Tibial artery (tissue), 4 donors: Measurements from ENCODE around the gene KCNC3.
A peak's percentile ranks its signal among the peaks of the same experiment; 100 is the strongest.

ENCODE experiments used
- DNase-seq, 2 donors: peaks; one replicate each; pipeline ENCODE4 v3.0.0-alpha.2; 2019
- H3K27ac ChIP-seq, 2 donors: fragments of 200-600 bp; sonication (generic) in 1 of 2; 1 replicate in 1 of 2; 2 replicates in 1 of 2; pipeline ENCODE4 v1.5.1; 2018 to 2019; ENCODE audit warnings: mild to moderate bottlenecking in 1 of 2
- H3K27me3 ChIP-seq, 2 donors: fragments of 200-600 bp; sonication (generic) in 1 of 2; one replicate each; pipeline versions ENCODE4 v1.5.1 to v1.6.0; 2016 to 2019
- H3K36me3 ChIP-seq, 3 donors: fragments of 200-600 bp; sonication (generic) in 2 of 3; one replicate each; pipeline ENCODE4 v1.5.1; 2016 to 2019; ENCODE audit warnings: mild to moderate bottlenecking in 2 of 3
- H3K4me1 ChIP-seq, 4 donors: fragments of 200-600 bp; sonication (generic) in 2 of 4; 1 replicate in 3 of 4; 2 replicates in 1 of 4; pipeline ENCODE4 v1.5.1; 2016 to 2019
- H3K4me3 ChIP-seq, 2 donors: fragments of 200-600 bp; sonication (generic) in 1 of 2; 1 replicate in 1 of 2; 2 replicates in 1 of 2; pipeline ENCODE4 v1.5.1; 2018 to 2019; ENCODE audit warnings: mild to moderate bottlenecking in 2 of 2
- H3K9me3 ChIP-seq, 3 donors: fragments of 200-600 bp; sonication (generic) in 1 of 3; one replicate each; pipeline ENCODE4 v1.5.1; 2016 to 2019
- intact Hi-C: fragments of 100-400 bp; cut with DNase I; formaldehyde crosslinking; loops from one replicate; pipeline ENCODE4 v1.15.0; 2023; ENCODE audit warnings: low total_unique reads
- TF ChIP-seq, protein P1 (sequence below), 2 experiments: fragments of 200-600 bp in 1 of 2; fragments of 450-650 bp in 1 of 2; IDR thresholded peaks; one replicate each; pipeline ENCODE4 v1.5.1; 2017 to 2019; ENCODE audit warnings: antibody characterized with exemption in 2 of 2, mild to moderate bottlenecking in 1 of 2, moderate library complexity in 1 of 2

KCNC3 gene

DNA sequence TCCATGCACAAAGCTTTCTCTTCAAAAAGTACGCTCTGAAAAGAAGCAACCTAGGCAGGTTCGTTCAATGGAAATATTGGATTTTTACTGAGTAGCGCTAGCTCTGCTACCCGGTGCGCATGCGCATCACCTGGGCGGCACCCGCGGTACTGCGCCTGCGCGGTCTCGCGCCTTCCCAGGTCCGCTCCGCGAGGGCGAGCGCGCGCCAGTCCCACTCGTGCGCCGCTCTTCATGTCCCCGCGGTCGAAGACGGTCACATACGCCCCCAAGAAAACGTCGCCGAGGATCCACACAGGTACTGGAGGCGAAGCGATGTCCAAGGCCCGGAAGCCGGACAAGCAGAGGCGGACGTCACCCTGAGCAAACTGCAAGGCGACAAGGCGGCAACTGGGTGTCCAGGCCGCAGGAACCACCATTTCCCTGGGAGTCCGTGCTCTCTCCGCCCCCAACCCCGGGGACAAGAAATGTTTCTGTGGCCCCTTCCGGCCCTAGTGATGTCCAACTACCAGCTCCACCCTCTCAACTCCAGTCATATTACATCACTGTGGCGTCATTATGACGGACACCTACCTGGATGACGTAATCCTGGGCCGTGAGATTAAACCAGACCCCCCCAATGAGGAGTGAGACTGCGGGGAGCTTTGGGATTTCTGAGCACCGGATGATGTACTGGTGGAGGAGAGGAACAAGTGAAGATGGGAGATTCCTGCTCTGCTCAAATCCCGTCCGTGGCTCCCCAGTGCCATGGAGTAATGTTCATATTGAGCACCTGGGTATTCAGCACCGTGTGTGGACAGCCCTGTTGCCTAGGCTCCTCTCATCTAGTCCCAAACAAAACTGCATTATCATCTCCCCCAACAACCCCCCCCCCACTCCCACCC lies 4.8 kb upstream of the KCNC3 start:
- intact Hi-C loops = no loop called here
- DNase-seq = peak in 1 of 2 donors; percentile 33
- TF ChIP-seq, protein P1, sequence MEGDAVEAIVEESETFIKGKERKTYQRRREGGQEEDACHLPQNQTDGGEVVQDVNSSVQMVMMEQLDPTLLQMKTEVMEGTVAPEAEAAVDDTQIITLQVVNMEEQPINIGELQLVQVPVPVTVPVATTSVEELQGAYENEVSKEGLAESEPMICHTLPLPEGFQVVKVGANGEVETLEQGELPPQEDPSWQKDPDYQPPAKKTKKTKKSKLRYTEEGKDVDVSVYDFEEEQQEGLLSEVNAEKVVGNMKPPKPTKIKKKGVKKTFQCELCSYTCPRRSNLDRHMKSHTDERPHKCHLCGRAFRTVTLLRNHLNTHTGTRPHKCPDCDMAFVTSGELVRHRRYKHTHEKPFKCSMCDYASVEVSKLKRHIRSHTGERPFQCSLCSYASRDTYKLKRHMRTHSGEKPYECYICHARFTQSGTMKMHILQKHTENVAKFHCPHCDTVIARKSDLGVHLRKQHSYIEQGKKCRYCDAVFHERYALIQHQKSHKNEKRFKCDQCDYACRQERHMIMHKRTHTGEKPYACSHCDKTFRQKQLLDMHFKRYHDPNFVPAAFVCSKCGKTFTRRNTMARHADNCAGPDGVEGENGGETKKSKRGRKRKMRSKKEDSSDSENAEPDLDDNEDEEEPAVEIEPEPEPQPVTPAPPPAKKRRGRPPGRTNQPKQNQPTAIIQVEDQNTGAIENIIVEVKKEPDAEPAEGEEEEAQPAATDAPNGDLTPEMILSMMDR (IDR thresholded peaks at IDR 0.05) = no peak
- Histone ChIP-seq H3K4me1 (peaks cover 0 to 36% (median 25%) of the 10 kb centered on the region in 4 donors), H3K27ac (peak overlapping the region in 1 of 2 donors; percentile 43), H3K27me3 (peaks cover 7 to 63% of the 10 kb centered on the region in 2 donors), H3K36me3 (no peaks in the 10 kb centered on the region), H3K9me3 (no peaks in the 10 kb centered on the region), H3K4me3 (peak overlapping the region; percentile 30 to 54)

DNA sequence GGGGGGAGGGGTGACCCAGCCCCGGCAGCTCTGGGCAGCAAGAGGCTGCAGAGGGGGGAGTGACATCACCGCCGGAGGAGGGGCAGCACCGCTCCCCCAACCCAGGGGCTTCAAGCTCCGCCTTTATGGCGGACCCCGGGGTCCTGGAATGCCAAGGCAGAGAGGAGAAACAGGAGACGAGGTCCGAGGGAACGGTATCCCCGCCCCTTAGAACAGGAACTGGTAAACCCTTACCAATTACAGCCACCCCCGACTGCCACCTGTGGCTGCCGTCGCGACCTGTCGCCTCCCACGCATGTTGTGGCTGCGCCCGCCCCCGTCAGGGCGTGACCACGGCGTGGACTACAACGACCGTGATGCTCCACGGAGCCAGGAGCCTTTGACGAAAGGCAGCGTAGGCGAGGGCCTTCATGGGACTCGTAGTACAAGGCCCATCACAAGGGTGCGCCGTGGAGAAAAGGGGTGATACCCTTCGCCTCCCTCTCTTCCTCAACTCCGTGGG lies 4.1 kb upstream of the KCNC3 start:
- TF ChIP-seq, protein P1 (IDR thresholded peaks at IDR 0.05) = no peak
- no peaks in the 10 kb centered on the region for H3K36me3 ChIP-seq
- intact Hi-C loops = no loop called here
- peaks cover 7 to 67% of the 10 kb centered on the region in 2 donors for H3K27me3 ChIP-seq
- no peak overlapping the region for H3K27ac ChIP-seq
- peaks cover 0 to 37% (median 27%) of the 10 kb centered on the region in 4 donors for H3K4me1 ChIP-seq
- peak; percentile 73 to 84 for DNase-seq
- peak overlapping the region; percentile 30 to 54 for H3K4me3 ChIP-seq
- H3K9me3 ChIP-seq = no peaks in the 10 kb centered on the region

- intact Hi-C loops = no loop called here
- Histone ChIP-seq H3K4me1 (peaks cover 0 to 37% (median 27%) of the 10 kb centered on the region in 4 donors), H3K36me3 (no peaks in the 10 kb centered on the region), H3K27ac (no peak overlapping the region), H3K27me3 (peaks cover 7 to 75% of the 10 kb centered on the region in 2 donors), H3K9me3 (no peaks in the 10 kb centered on the region), H3K4me3 (peak overlapping the region; percentile 30 to 54)
- DNase-seq = no peak
- TF ChIP-seq, protein P1 (IDR thresholded peaks at IDR 0.05) = no peak
These were observed 3.3 kb upstream of the KCNC3 start for GRCh38 chr19:50332244-50333038.

GRCh38 chr19:50331994-50332243 lies 2.7 kb upstream of the KCNC3 start:
- intact Hi-C loops = no loop called here
- peaks cover 0 to 37% (median 27%) of the 10 kb centered on the region in 4 donors for H3K4me1 ChIP-seq
- no peak overlapping the region for H3K4me3 ChIP-seq
- TF ChIP-seq, protein P1 (IDR thresholded peaks at IDR 0.05) = no peak
- H3K36me3 ChIP-seq = no peaks in the 10 kb centered on the region
- H3K9me3 ChIP-seq = no peaks in the 10 kb centered on the region
- DNase-seq = no peak
- no peak overlapping the region for H3K27ac ChIP-seq
- H3K27me3 ChIP-seq = peaks cover 7 to 80% of the 10 kb centered on the region in 2 donors

DNA sequence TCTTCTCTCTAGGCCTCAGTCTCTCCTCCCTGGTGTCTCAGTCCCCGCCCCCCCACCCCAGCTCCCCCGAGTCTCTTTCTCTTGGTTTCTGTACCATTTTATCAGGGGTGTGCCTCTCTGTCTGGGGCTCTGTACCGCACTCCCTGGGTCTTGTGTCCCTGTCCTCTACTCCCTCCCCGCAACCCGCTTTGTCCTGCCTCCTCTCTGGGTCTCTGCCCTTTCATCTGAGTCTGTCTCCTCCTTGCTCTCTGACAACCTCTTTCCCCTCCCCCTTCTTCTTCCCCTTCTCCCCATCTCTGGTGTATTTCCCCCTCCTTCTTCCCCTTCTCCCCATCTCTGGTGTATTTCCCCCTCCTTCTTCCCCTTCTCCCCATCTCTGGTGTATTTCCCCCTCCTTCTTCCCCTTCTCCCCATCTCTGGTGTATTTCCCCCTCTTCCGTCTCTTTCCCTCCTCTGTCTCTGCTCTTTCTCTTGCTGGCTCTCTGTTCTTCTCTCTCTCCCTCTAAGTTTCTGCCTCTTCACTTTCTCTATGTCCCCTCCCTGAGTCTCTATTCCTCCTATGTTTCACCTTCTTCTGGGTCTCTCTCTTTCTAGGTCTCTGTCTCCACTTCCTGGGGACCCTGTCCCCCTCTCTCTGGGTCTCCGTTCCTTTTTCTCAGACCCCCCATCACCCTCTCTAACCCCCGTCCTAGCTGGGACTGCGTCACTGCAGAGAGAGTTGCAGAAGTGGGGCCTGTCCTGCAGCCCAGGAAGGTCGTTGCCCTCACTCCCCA lies 2.2 kb upstream of the KCNC3 start:
- Histone ChIP-seq H3K36me3 (no peaks in the 10 kb centered on the region), H3K27ac (no peak overlapping the region), H3K4me3 (peak overlapping the region; percentile 15 to 23), H3K9me3 (no peaks in the 10 kb centered on the region), H3K4me1 (peaks cover 0 to 39% (median 27%) of the 10 kb centered on the region in 4 donors), H3K27me3 (peaks cover 7 to 85% of the 10 kb centered on the region in 2 donors)
- intact Hi-C loops = no loop called here
- DNase-seq = no peak
- TF ChIP-seq, protein P1 (IDR thresholded peaks at IDR 0.05) = no peak
